HepG2 (cell line): ENCODE data around the gene NDUFB7. TPM values are rescaled to one million over a fixed set of nuclear protein-coding genes. Genes with fewer than 3 reads are reported as not detected.
A peak's percentile ranks its signal among the peaks of the same experiment; 100 is the strongest.

Experiments
- ATAD3A ChIP-seq: sonication (generic); formaldehyde crosslinking; IDR thresholded peaks from 2 replicates; pipeline ENCODE4 v1.4.0; 2020; ENCODE audit warnings: missing genetic modification reagents
- DMTF1 ChIP-seq: sonication (generic); formaldehyde crosslinking; IDR thresholded peaks from 2 replicates; pipeline ENCODE4 v1.4.0; 2020; ENCODE audit warnings: mild to moderate bottlenecking, missing genetic modification reagents
- FOXK1 ChIP-seq: sonication (generic); formaldehyde crosslinking; IDR thresholded peaks from 2 replicates; pipeline ENCODE4 v1.4.0; 2020; ENCODE audit warnings: low read depth, missing genetic modification reagents, borderline replicate concordance
- FOXM1 ChIP-seq: sonication (generic); formaldehyde crosslinking; IDR thresholded peaks from 2 replicates; pipeline ENCODE4 v1.5.0; 2020; ENCODE audit warnings: missing genetic modification reagents
- FOXO1 ChIP-seq: sonication (generic); formaldehyde crosslinking; IDR thresholded peaks from 2 replicates; pipeline ENCODE4 v1.4.0; 2020; ENCODE audit warnings: missing genetic modification reagents
- GRHL1 ChIP-seq: sonication (generic); formaldehyde crosslinking; conservative IDR thresholded peaks from 2 replicates; pipeline ENCODE4 v1.8.0; 2022; ENCODE audit warnings: missing genetic modification reagents
- HOXA3 ChIP-seq: sonication (generic); formaldehyde crosslinking; IDR thresholded peaks from 2 replicates; pipeline ENCODE4 v1.5.0; 2020; ENCODE audit warnings: missing genetic modification reagents
- ISX ChIP-seq: sonication (generic); formaldehyde crosslinking; conservative IDR thresholded peaks from 2 replicates; pipeline ENCODE4 v1.5.0; 2020; ENCODE audit warnings: missing genetic modification reagents
- MTF1 ChIP-seq: sonication (generic); formaldehyde crosslinking; IDR thresholded peaks from 2 replicates; pipeline ENCODE4 v1.5.0; 2020; ENCODE audit warnings: missing genetic modification reagents
- RCOR2 ChIP-seq: IDR thresholded peaks from 2 replicates; pipeline ENCODE4 v1.6.1; 2016; ENCODE audit warnings: missing biosample characterization, missing genetic modification reagents
- SNAI1 ChIP-seq: sonication (generic); formaldehyde crosslinking; IDR thresholded peaks from 2 replicates; pipeline ENCODE4 v1.5.0; 2020; ENCODE audit warnings: mild to moderate bottlenecking, missing genetic modification reagents, borderline replicate concordance
- U2AF1 ChIP-seq: fragments of 200-400 bp; formaldehyde crosslinking; optimal IDR thresholded peaks from 2 replicates; pipeline ENCODE3; 2017; ENCODE audit warnings: mild to moderate bottlenecking, low read depth, low read length
- ZKSCAN1 ChIP-seq: fragments of 150-350 bp; IDR thresholded peaks from 2 replicates; pipeline ENCODE4 v1.6.1; 2014; ENCODE audit warnings: low read length
- ZNF572 ChIP-seq: sonication (generic); formaldehyde crosslinking; IDR thresholded peaks from 2 replicates; pipeline ENCODE4 v1.5.1; 2020; ENCODE audit warnings: mild to moderate bottlenecking, missing genetic modification reagents
- ZNF800 ChIP-seq: sonication (generic); formaldehyde crosslinking; IDR thresholded peaks from 2 replicates; pipeline ENCODE4 v1.4.0; 2020; ENCODE audit warnings: missing genetic modification reagents
- polyA plus RNA-seq, 8 experiments: library from polyadenylated mRNA; depleted of rRNA in 3 of 8; stranded (reverse) in 7 of 8; unstranded in 1 of 8; fragments of >200 nt; fragmentation: Illumina TruSeq in 4 of 8; extraction: Trizol in 4 of 8; gene quantifications; 2 replicates each; pipeline versions ENCODE4 v1.2.1 to v1.2.3, GENCODE V29; 2011 to 2016; ENCODE audit warnings: low read depth in 4 of 8, missing spikeins in 1 of 8, mixed read lengths in 1 of 8; ENCODE audit not compliant: insufficient read depth in 1 of 8
- total RNA-seq, 5 experiments: library from RNA; depleted of rRNA; stranded (reverse); fragments of >200 nt; fragmentation: Illumina TruSeq; extraction: Trizol; gene quantifications; 2 replicates each; pipeline ENCODE4 v1.2.3, GENCODE V29; 2016; ENCODE audit warnings: low read depth in 1 of 5
- TF ChIP-seq, protein P1 (sequence below): sonication (generic); formaldehyde crosslinking; IDR thresholded peaks from 2 replicates; pipeline ENCODE4 v1.4.0; 2020; ENCODE audit warnings: missing genetic modification reagents
- TF ChIP-seq, protein P2 (sequence below): sonication (generic); formaldehyde crosslinking; IDR thresholded peaks from 2 replicates; pipeline ENCODE4 v1.5.1; 2020; ENCODE audit warnings: mild to moderate bottlenecking, missing genetic modification reagents, borderline replicate concordance
- TF ChIP-seq, protein P3 (sequence below): sonication (generic); formaldehyde crosslinking; IDR thresholded peaks from 2 replicates; pipeline ENCODE4 v1.4.0; 2020; ENCODE audit warnings: missing genetic modification reagents
- TF ChIP-seq, protein P4 (sequence below): sonication (generic); formaldehyde crosslinking; IDR thresholded peaks from 2 replicates; pipeline ENCODE4 v1.4.0; 2020; ENCODE audit warnings: missing genetic modification reagents

Gene NDUFB7
- total and polyA plus RNA-seq, 2 of the 13 experiments (the other 11 are each of a cell fraction or from before 2014, with no cell fraction given): 156 to 198 TPM

DNA sequence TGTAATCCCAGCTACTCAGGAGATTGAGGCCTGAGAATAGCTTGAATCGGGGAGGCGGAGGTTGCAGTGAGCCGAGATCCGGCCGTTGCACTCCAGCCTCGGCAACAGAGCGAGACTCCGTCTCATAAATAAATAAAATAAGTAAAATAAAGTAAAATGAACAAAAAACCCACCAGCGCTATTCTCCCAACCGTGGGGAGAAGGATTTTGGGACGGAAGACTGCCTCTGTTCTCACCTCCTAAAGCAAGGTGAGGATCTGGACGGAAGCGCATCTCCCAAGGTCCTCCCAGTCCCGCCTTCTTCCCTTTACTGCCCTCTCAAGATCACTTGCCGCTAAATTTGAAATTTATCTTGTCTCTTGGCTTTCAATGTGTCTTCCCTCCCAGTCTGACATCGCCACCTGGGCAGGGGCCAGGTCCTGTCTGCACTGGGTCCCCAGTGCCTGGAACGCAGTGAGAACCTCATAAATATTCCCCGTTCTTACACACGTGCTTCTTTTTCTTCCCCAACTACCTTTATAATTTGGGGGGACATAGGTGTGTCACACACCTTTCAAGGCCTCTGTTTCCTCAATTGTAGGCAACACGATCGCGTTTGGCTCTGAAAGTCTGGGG lies 52.5 kb downstream of the NDUFB7 start (continued):
- TF ChIP-seq DMTF1 (CRISPR knock-in tag) (no peak), ZNF572 (no peak), HOXA3 (CRISPR knock-in tag) (no peak), ATAD3A (no peak), GRHL1 (CRISPR knock-in tag) (no peak), ZKSCAN1 (no peak), U2AF1 (peak; percentile 58), MTF1 (CRISPR knock-in tag) (no peak), ISX (CRISPR knock-in tag) (no peak), ZNF800 (CRISPR knock-in tag) (no peak), FOXK1 (CRISPR knock-in tag) (no peak), FOXM1 (CRISPR knock-in tag) (no peak), RCOR2 (CRISPR knock-in tag) (no peak), SNAI1 (CRISPR knock-in tag) (0 out of 2 replicates have a peak, but pooled peaks have one; percentile 70), FOXO1 (CRISPR knock-in tag) (no peak)
- TF ChIP-seq, protein P1, sequence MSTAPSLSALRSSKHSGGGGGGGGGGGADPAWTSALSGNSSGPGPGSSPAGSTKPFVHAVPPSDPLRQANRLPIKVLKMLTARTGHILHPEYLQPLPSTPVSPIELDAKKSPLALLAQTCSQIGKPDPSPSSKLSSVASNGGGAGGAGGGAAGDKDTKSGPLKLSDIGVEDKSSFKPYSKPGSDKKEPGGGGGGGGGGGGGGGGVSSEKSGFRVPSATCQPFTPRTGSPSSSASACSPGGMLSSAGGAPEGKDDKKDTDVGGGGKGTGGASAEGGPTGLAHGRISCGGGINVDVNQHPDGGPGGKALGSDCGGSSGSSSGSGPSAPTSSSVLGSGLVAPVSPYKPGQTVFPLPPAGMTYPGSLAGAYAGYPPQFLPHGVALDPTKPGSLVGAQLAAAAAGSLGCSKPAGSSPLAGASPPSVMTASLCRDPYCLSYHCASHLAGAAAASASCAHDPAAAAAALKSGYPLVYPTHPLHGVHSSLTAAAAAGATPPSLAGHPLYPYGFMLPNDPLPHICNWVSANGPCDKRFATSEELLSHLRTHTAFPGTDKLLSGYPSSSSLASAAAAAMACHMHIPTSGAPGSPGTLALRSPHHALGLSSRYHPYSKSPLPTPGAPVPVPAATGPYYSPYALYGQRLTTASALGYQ (CRISPR knock-in tag): no peak
- TF ChIP-seq, protein P2, sequence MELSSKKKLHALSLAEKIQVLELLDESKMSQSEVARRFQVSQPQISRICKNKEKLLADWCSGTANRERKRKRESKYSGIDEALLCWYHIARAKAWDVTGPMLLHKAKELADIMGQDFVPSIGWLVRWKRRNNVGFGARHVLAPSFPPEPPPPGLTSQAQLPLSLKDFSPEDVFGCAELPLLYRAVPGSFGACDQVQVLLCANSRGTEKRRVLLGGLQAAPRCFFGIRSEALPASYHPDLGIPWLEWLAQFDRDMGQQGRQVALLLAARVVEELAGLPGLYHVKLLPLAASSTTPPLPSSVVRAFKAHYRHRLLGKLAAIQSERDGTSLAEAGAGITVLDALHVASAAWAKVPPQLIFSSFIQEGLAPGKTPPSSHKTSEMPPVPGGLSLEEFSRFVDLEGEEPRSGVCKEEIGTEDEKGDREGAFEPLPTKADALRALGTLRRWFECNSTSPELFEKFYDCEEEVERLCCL (CRISPR knock-in tag): no peak
- TF ChIP-seq, protein P3, sequence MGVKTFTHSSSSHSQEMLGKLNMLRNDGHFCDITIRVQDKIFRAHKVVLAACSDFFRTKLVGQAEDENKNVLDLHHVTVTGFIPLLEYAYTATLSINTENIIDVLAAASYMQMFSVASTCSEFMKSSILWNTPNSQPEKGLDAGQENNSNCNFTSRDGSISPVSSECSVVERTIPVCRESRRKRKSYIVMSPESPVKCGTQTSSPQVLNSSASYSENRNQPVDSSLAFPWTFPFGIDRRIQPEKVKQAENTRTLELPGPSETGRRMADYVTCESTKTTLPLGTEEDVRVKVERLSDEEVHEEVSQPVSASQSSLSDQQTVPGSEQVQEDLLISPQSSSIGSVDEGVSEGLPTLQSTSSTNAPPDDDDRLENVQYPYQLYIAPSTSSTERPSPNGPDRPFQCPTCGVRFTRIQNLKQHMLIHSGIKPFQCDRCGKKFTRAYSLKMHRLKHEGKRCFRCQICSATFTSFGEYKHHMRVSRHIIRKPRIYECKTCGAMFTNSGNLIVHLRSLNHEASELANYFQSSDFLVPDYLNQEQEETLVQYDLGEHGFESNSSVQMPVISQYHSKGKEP (CRISPR knock-in tag): 0 out of 2 replicates have a peak, but pooled peaks have one; percentile 4
- TF ChIP-seq, protein P4, sequence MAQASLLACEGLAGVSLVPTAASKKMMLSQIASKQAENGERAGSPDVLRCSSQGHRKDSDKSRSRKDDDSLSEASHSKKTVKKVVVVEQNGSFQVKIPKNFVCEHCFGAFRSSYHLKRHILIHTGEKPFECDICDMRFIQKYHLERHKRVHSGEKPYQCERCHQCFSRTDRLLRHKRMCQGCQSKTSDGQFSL (CRISPR knock-in tag): no peak
